NOMO-1 (cell line): Measurements from ENCODE around the gene TMUB1.
A peak's percentile ranks its signal among the peaks of the same experiment; 100 is the strongest.

ENCODE experiments used
- DNase-seq, 2 experiments: peaks; one replicate each; lab custom pipeline; 2025; ENCODE audit not compliant: unreplicated experiment in 2 of 2; lab: John Stamatoyannopoulos, UW

The TMUB1 gene, protein sequence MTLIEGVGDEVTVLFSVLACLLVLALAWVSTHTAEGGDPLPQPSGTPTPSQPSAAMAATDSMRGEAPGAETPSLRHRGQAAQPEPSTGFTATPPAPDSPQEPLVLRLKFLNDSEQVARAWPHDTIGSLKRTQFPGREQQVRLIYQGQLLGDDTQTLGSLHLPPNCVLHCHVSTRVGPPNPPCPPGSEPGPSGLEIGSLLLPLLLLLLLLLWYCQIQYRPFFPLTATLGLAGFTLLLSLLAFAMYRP

DNA sequence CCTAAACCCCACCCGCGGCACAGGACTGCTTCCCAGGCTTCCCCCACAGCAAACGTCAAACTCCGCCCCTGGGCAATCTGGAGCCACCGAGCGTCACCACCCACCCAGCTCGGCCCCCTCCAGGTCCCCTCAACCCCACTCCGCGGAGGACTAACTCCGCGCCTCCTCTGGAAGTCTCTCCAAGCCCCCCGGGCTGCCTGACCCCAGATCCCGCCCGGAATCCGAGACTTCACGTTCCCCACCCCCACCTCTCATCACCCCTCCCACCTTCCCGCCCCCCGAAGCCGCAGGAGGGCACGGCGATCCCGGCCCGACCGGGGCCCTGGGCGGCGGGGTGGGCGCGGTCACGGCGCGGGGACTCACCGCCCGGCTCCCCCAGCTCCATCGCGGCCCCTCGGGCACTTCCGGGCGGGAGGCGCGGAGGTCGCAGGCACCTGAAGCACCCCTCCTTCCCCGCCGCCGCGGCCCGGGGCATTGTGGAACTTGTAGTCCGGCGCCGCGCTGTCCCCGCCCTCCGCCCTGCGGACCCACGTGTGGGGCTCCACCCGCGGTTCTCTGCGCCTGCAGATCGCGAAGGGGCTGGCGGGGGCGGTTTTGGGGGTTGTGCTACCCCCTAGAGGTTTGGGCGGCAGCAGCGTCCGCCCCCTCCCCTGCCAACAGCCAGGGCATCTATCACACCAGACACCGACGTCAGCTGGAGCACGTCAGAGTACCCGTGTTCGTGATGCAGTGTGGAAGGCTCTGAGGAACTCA lies at the start of gene TMUB1:
Gene TMUB1, minus strand, starts transcription at position 423 of the 753 bp plus-strand sequence. CDS start 930 bp downstream, outside the sequence.
- peak; percentile 12 to 52 for DNase-seq

DNA sequence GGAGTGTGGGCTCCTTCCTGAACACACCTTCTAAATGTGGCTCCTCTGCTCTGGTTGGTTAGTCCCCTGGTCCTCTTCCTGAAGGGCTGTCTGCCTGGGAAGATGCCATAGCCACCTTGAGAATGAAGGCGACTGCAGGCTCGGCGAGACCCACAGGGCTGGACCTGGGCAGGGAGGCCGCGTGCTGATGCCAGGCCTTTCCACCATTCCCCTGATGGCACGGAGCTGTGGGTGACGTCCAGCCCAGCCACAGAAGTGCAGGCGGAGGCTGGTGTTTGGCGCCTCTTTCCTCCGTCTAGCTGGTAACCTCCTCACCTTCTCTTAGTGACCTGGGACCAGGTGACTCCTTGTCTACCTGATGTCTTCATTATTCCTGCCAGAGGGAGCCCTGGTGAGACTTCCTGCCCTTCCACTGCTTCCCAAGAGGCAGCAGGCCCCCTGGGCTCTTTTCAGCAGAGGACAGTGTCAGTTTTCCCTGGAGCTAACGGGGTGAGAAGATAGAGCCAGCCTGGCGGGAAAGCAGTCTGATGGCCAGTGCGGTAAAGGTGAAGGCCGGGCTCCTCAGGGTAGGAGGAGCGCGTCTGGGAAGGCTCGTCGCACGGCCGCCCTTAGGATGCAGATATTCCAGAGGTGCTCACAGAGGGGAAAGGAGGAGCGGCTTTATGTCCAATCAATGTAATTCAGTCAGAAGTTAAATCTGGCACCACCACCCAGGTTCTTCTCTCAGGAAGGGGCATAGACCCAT lies 49.3 kb upstream of the TMUB1 start:
- DNase-seq: no peak

DNA sequence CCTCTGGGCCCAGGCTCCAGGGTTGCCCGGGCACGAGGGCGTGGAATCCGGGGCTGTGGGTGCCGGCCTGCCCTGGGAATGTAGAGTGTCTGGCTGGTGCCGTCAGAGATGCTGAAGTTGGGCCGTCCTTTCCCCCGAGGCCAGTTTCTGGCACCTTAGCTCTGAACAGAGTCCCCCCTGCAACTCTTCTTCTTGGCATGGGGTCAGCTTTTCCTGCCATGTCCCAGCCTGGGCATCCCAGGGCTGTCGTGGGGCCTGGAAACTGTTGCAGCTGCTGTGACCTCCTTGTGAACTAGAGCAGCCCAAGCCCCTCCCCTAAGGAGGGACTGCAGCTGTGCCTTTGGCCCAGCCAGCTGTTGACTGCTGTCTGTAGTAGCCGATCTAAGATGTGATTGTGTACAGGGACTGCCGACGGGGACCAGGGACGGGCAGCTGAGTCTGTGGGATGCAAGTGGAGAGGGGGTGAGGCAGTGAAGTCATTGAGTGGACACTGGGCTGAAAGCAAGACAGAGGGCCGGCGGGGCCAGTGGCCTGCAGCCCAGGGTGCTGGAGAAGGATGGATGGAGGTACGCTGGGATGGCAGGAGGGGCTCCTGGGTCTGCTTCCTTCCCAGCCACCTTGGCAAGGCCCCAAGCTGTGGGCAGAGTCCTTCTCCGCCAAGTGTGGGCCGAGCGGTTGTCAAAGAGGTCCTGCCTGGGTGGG lies 48.5 kb upstream of the TMUB1 start:
- DNase-seq: no peak

DNA sequence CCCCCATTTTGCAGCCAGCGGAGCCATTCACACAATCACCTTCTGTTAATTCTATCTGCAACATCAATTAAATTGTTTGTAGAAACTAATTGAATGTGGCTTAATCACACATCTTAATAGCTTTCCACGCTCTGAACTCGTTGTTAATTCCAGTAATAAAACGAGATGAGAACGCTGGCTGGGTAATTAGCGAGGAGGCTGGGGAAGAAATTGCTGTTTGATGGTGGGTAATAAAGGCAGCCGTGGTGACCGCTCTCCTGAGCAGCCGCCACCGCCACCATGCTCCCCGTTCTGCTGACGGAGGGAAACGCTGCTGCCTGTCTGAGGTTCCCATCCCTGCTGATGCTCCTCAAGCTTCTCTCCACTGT lies 47.9 kb upstream of the TMUB1 start:
- DNase-seq: no peak

DNA sequence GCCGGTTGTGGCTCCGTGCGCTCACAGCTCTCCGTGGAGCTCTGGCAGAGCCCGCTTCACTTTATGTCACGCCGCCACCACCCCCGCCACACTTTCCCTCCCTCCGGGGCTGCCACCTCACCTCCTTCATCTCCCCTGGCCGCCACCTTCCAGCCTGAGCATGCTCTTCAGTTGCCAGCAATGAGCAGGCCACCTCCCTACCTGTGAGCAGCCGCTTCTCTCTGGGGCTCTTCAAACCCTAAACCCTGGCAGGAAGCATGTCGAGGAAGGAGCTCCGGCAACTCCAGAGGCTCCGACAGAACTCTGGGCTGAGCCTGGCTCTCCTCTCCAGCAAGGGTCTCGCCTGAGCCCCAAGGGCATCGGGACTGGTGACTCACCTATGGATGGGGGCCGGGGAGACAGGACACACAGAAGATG lies 47.5 kb upstream of the TMUB1 start:
- no peak for DNase-seq

DNA sequence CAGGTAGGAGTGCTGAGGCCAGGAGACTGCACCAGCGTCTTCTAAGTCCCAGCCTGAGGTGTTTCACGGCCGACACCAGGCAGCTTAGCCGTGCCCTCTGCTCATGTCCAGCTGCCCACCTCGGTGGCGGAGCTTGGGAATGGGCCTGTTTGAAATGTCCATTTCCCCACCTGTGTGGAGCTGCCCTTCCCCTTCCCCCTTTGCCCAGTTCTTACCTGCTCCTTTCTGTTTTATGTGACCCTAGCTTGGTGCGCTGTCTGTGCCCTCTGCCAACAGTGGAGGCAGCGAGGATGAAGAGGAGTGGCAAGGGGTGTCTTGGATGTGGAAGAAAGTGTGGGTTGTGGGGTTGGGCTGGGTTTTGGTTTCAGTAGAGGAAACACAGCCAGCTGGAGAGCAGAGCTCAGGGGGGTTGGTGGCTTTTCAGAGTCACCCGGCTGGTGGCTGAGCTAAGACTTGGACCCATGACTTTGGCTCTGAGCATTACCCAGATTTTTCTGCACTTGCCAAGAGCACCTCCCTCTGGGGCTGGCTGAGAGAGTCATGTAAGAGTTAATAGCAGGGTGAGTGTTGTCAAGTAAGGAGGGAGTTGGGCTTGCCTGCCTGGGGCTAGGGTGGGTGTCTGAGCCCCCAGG lies 46.8 kb upstream of the TMUB1 start:
- no peak for DNase-seq

DNA sequence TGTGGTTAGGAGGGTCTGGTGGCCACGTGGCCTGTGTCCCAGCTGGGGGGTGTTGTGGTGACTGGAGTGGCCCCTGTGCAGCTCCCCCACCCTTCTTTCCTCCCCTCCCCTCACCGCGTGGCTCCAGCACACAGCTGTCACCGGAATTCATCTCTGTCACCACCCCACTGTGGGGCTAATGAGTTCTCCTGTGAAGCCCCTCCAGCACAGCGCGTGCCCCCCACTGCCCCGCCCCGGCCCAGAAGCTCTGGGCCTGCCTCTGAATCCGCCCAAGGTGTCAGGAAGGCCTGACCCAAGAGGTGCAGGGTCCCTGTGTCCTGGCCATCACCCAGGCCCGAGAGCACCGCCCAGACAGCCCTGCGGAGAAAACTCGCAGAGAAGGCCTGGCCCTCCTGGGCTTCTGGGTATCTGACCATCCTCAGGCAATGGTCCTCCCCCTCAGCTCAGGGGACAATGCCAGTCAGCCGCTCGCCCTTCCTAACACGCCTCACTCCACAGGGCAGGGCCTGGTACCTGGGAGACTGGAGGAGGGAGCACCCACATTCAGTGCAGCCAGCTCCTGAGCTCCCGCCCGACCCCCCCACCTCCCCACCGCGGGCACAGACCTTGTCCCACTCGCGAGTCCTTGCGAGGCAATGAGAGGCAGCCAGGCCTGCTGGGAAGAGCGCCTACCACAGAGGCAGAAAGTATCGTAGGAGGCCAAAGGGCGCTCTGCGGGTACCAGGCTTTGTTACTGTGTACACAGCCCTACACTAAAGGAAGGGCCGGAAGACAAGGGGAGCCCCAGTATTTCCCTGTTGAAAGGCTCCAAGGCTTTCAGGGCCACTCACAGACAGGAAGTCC lies 46.0 kb upstream of the TMUB1 start:
- DNase-seq: no peak

DNA sequence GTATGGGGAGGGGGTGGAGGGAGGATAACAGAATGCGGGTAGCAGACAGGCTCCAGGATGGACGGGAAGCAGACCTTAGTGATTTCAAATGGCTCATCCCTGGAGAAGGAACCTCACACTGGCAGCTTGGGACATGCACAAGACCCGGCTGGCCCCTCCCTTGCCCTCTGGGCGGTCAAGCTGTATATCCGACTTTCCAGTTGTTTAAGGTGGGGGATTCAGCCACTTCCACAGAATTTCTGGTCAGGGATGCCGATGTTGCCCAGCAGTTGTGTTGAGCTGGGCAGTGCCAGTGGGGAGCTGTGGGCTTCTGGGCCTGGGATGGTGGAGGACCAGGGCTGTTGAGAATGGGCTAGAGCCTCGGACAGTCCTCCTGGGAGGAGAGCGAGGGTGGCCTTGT lies 45.4 kb upstream of the TMUB1 start:
- DNase-seq: no peak

DNA sequence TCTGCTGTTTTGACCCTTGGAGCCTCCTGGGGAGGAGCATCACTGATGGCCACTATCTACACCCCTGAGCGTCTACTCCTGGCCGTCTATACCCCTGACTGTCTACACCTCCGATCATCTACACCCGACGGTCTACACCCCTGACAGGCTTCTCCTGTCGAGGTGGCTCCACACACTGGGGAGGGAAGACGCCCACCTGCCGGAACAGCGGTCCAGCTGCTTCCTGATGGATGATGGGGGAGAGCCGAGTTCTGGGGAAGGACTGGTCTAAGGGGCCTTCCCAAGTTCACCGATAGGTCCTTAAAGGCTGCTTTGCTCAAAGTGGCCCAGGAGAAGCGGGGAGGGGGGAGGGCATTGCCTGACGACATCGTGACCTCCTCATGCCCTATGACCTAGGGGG lies 44.9 kb upstream of the TMUB1 start:
- no peak for DNase-seq

DNA sequence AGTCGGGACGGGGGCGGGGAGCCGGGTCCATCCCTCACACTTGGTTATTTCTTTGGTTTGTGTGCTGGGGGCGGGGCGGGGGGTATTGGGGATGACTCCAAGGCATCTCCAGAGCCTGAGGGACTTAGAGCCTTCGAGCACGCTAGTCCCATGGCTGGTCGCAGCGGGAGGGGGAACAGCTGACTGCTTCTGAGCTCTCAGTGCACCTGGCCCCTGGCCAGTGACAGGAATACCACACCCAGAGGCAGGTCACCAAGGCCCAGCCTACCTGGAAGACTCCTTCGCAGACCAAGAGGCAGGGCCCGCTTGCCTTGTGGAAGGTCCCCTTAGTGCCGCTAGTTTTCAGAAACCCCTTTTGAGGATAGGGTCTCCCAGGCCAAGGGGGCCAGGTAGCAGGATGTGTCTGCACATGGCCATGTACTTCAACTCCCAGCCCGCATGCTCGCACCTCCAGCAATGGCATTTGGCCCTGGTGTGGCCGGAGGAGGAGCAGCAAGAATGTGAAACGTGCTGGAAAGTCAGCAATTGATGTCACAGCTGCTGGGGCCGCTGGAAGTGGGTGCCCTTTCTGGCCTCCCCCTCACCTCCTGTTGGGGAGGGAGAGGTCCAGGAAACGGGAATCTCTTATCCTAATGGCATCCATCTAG lies 43.3 kb upstream of the TMUB1 start:
- DNase-seq: no peak

DNA sequence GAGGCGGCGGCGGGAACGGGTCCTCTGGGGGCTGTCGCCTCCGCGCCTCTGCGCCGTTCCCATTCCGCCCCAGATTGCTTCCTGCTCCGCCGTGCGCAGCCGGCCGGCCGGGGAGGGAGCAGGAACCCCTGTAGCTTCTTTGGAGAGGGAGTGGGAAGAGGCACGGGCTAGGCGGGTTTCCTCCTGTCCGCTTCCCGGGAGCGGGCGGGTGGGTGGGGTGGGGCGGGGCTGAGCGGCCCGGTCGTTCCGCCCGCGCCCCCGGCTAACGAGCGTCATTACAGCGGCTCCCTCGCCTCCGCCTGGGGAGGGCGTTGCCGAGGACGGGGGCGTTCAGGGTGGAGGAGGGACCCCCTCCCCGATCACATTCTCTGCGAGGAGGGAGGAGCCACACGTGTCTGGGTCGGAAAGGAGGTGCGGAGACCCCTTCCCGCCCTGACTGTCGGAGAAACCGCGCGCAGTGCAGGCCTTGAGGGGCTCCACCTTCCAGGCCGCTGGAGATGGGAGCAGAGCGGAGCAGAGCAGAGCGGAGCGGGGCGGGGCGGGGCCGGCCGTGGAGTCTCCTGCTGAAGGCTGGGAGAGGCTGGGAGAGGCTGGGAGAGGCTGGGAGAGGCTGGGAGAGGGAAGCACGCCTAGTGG lies 42.7 kb upstream of the TMUB1 start:
- no peak for DNase-seq

DNA sequence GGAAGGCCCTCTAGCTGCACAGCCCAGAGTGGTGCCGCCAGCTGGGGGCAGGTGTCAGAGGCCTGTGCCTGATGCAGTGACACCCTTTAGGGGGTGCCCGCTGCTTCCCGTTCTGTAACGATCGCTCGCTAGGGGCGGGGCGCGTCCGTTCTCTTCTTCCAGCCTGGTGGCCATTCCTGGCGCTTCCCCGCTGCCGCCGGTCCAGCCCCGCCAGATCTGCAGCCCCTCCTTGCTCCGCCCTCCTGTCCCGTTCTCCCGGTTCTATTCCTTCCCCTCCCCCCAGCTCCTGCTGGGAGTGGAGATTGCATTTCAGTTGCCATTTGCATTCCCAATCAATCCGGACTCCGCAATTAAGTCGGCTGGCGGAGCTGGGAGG lies 42.2 kb upstream of the TMUB1 start:
- DNase-seq: no peak

DNA sequence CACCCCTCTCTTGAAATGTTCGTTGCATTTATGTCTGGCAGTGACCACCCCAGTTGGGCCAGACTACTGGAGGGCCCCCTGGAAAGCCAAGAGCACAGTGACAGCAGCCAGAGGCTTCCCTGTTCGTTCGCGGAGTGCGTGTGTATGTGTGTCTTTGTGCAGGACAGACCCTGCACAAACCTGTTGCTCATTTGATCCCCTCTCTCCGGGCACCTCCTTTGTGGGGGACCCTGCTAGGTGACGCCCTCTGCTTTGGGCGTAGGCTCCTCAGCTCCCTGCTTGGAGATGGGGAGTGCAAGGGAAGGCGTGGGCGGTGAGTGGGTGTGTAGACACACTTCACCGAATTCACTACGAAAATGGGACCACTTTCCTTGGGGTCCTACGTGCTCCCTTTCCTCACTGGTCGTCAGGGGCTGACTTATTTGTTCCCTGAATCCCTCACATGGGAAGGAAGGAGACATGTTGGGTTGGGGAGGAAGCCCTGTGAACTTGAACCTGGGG lies 41.7 kb upstream of the TMUB1 start:
- DNase-seq: no peak

DNA sequence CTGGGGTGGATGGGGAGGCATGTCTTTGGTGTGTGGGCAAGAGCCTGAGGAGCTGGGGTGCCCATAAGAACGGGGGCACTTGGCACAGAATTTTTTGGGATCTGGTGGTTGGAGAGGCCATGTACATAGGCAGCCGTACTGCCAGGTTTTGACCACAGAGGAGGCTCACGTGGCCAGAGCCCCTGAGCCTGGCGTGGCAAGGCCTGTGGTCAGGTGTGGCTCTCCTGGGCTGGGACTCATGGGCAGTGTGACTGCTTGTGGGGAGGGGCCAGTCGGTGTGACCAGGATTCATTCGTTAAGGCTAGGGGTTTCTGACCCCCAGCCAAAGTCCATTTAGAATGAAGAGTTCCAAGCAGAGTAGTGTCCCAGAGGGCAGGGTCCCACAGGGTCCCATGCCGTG lies 41.2 kb upstream of the TMUB1 start:
- DNase-seq: no peak

DNA sequence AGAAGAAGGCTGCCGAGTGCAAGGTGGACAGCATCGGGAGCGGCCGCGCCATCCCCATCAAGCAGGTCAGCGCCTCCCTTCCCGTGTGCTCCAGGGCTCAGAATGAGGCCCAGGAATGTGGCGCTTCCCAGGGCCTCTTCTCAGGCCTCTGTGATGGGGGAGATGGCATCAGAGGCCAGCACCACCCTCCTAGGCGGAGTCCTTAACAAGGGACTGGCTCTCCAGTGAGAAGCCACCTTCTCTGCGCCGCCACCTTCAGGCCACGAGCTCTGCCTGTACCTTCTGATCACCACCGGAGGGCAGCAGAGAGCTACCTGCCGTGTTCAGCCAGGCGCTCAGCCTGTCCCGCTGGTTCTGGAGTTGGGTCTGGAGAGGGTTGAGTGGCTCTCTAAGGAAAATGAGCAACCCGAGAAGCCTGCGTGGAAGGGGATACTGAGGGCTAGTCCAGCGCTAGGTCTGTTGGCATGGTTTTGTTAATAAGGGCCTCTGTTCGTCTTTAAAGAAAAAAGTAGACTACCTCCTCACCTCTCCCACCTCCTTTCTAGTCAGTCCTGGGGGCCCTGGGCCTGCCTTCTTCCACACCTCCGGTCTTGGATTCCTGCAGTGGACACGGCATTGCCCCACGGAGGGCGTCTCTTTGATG lies 40.6 kb upstream of the TMUB1 start:
- DNase-seq: peak; percentile 20 to 34

DNA sequence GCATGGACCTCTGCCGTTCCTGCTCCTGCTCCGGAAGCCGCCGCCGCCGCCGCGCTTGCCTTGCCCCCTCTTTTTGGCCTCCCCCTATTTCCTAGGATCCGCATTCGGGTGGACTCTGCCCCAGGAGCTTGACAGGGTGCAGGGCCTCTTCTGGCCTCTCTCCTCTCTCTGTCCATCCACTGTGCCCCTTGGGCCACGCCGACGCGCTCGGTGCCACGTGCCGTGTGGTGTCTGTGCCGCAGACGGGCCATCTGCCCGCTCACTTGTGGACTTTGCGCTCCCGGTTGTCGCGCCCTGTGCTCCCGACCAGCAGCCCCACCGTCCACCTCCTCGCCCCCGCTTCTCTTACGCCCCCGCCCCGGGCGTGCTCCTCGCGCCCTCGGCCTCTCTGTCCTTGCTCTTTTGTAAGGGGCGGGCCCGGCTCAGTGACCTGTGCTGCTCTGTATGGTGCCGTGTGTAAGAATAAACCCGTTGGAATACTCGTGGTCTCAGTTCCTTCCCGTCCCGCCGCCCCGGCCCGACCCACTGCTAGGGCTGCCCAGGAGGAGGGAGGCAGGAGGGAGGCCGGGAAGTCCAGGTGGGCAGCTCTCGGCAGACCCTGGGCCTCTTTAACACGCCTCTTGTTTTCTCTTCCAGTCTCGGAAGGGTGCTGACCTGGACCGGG lies 40.0 kb upstream of the TMUB1 start:
- no peak for DNase-seq

DNA sequence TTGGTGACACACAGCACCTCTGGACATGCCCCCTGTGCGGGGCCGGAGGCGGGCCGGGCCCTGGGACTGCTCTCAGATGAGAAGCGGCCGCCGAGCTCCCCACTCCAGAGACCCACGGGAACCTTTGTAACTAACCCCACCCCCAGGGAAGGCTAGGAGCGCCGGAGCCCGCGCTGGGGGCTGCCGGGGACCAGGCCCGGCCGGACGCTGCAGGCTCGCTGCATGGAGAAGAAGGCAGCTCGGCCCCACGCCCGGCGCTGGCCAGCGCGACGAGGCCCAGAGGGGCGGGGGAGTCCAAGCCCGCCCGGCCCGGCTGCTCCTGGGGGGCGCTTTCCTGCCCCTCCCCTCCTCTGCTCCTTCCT lies 39.5 kb upstream of the TMUB1 start:
- DNase-seq: no peak

DNA sequence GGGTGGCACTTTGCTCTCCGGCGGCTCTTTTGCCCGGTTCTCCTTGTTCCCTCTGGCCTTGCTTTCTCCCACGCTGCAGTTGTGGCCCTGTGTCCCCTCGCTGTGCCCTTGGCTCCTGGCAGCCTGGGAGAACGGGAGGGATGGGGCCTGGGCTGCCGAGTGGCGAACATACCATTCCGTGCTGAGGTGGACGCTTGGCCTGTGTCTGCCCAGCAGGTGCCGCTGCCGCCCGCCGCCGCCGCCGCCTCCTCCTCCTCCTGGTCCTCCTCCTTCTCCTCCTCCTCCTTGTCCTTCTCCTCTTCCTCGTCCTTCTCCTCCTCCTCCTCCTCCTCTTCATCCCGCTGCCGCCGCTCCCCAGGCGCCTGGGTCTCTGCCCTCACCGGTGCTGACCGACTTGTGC lies 39.0 kb upstream of the TMUB1 start:
- no peak for DNase-seq
